ENCODE data around the gene PRPH.

Gene PRPH

GRCh38 chr12:49287876-49288275 lies 7.1 kb upstream of the PRPH start:
- H3K36me3 ChIP-seq (ENCODE audit: insufficient read depth, low read length) = no peaks in the 10 kb centered on the region
- no peak overlapping the region for H3K4me2 ChIP-seq (ENCODE audit: insufficient read depth, low read length)
- H2AFZ ChIP-seq (ENCODE audit: low read depth, low read length) = no peak overlapping the region
- no peak overlapping the region for H3K4me3 ChIP-seq (ENCODE audit: low read depth in 1 of 2, low read length in 2 of 2)
- H4K20me1 ChIP-seq (ENCODE audit: insufficient read depth, low read length) = no peaks in the 10 kb centered on the region
- H3K27ac ChIP-seq (ENCODE audit: low read length) = no peak overlapping the region
- H3K9ac ChIP-seq (ENCODE audit: low read depth, low read length) = no peak overlapping the region
- no peaks in the 10 kb centered on the region for H3K79me2 ChIP-seq (ENCODE audit: insufficient read depth, low read length)
- H3K9me3 ChIP-seq (ENCODE audit: insufficient read depth, low read length, severe bottlenecking) = no peaks in the 10 kb centered on the region
- no peak for TF ChIP-seq EZH2 (IDR thresholded peaks at IDR 0.05; ENCODE audit: borderline replicate concordance, low read depth, low read length, severe bottlenecking)
- no peak for TF ChIP-seq CTCF (IDR thresholded peaks at IDR 0.05; ENCODE audit: borderline replicate concordance, extremely low read depth, low read length, poor library complexity, severe bottlenecking)
- DNase-seq = no peak
- peaks cover 15% of the 10 kb centered on the region for H3K27me3 ChIP-seq (ENCODE audit: insufficient read depth, low read length, poor library complexity)
- ATAC-seq (ENCODE audit: insufficient read depth, low read depth) = no peak
- peaks cover 3% of the 10 kb centered on the region; the same call in 1 of the 2 replicates for H3K4me1 ChIP-seq (ENCODE audit: insufficient read depth, low read length)

GRCh38 chr12:49288412-49288853 lies 6.5 kb upstream of the PRPH start:
- H3K4me3 ChIP-seq (ENCODE audit: low read depth in 1 of 2, low read length in 2 of 2) = no peak overlapping the region
- peaks cover 15% of the 10 kb centered on the region for H3K27me3 ChIP-seq (ENCODE audit: insufficient read depth, low read length, poor library complexity)
- no peaks in the 10 kb centered on the region for H3K9me3 ChIP-seq (ENCODE audit: insufficient read depth, low read length, severe bottlenecking)
- no peaks in the 10 kb centered on the region for H3K79me2 ChIP-seq (ENCODE audit: insufficient read depth, low read length)
- TF ChIP-seq EZH2 (IDR thresholded peaks at IDR 0.05; ENCODE audit: borderline replicate concordance, low read depth, low read length, severe bottlenecking) (no peak), CTCF (IDR thresholded peaks at IDR 0.05; ENCODE audit: borderline replicate concordance, extremely low read depth, low read length, poor library complexity, severe bottlenecking) (peak; percentile 93)
- ATAC-seq (ENCODE audit: insufficient read depth, low read depth) (peak; percentile 76), DNase-seq (peak; percentile 68)
- no peak overlapping the region for H3K4me2 ChIP-seq (ENCODE audit: insufficient read depth, low read length)
- no peaks in the 10 kb centered on the region for H3K36me3 ChIP-seq (ENCODE audit: insufficient read depth, low read length)
- no peak overlapping the region for H3K27ac ChIP-seq (ENCODE audit: low read length)
- peaks cover 3% of the 10 kb centered on the region; the same call in 1 of the 2 replicates for H3K4me1 ChIP-seq (ENCODE audit: insufficient read depth, low read length)
- H4K20me1 ChIP-seq (ENCODE audit: insufficient read depth, low read length) = no peaks in the 10 kb centered on the region
- H2AFZ ChIP-seq (ENCODE audit: low read depth, low read length) = no peak overlapping the region
- no peak overlapping the region for H3K9ac ChIP-seq (ENCODE audit: low read depth, low read length)

- no peak overlapping the region for H3K4me2 ChIP-seq (ENCODE audit: insufficient read depth, low read length)
- H2AFZ ChIP-seq (ENCODE audit: low read depth, low read length) = no peak overlapping the region
- H3K27me3 ChIP-seq (ENCODE audit: insufficient read depth, low read length, poor library complexity) = peaks cover 15% of the 10 kb centered on the region
- no peaks in the 10 kb centered on the region for H3K9me3 ChIP-seq (ENCODE audit: insufficient read depth, low read length, severe bottlenecking)
- no peaks in the 10 kb centered on the region for H4K20me1 ChIP-seq (ENCODE audit: insufficient read depth, low read length)
- peak; percentile 27; the same call in 1 of the 3 replicates for ATAC-seq (ENCODE audit: insufficient read depth, low read depth)
- no peak overlapping the region for H3K4me3 ChIP-seq (ENCODE audit: low read depth in 1 of 2, low read length in 2 of 2)
- no peaks in the 10 kb centered on the region for H3K36me3 ChIP-seq (ENCODE audit: insufficient read depth, low read length)
- DNase-seq = no peak
- H3K79me2 ChIP-seq (ENCODE audit: insufficient read depth, low read length) = no peaks in the 10 kb centered on the region
- TF ChIP-seq EZH2 (IDR thresholded peaks at IDR 0.05; ENCODE audit: borderline replicate concordance, low read depth, low read length, severe bottlenecking) = no peak
- TF ChIP-seq CTCF (IDR thresholded peaks at IDR 0.05; ENCODE audit: borderline replicate concordance, extremely low read depth, low read length, poor library complexity, severe bottlenecking) = no peak
- no peak overlapping the region for H3K27ac ChIP-seq (ENCODE audit: low read length)
- H3K4me1 ChIP-seq (ENCODE audit: insufficient read depth, low read length) = peaks cover 3% of the 10 kb centered on the region; the same call in 1 of the 2 replicates
- H3K9ac ChIP-seq (ENCODE audit: low read depth, low read length) = no peak overlapping the region
Observed at GRCh38 chr12:49288922-49289555, 5.9 kb upstream of the PRPH start.

All from DND-41 (cell line).